Fibroblast of skin of back (primary cell): Measurements from ENCODE around the gene CRELD2. TPM values are rescaled to one million over a fixed set of nuclear protein-coding genes. Genes with fewer than 3 reads are reported as not detected.

ENCODE experiments used
- DNase-seq: peaks from one replicate; pipeline ENCODE4 v3.0.0-alpha.2; 2013
- polyA plus RNA-seq, 2 experiments: library from polyadenylated mRNA; unstranded; fragments of 120-200 nt; gene quantifications; one replicate each; pipeline ENCODE4 v1.2.1, GENCODE V29; 2013; ENCODE audit not compliant: insufficient read length in 2 of 2

Gene CRELD2, protein sequence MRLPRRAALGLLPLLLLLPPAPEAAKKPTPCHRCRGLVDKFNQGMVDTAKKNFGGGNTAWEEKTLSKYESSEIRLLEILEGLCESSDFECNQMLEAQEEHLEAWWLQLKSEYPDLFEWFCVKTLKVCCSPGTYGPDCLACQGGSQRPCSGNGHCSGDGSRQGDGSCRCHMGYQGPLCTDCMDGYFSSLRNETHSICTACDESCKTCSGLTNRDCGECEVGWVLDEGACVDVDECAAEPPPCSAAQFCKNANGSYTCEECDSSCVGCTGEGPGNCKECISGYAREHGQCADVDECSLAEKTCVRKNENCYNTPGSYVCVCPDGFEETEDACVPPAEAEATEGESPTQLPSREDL
- 47.5 TPM for polyA plus RNA-seq (2013, experiment 1 of 2; ENCODE audit: insufficient read length)
- 37.5 TPM for polyA plus RNA-seq (2013, experiment 2 of 2; ENCODE audit: insufficient read length)

DNA sequence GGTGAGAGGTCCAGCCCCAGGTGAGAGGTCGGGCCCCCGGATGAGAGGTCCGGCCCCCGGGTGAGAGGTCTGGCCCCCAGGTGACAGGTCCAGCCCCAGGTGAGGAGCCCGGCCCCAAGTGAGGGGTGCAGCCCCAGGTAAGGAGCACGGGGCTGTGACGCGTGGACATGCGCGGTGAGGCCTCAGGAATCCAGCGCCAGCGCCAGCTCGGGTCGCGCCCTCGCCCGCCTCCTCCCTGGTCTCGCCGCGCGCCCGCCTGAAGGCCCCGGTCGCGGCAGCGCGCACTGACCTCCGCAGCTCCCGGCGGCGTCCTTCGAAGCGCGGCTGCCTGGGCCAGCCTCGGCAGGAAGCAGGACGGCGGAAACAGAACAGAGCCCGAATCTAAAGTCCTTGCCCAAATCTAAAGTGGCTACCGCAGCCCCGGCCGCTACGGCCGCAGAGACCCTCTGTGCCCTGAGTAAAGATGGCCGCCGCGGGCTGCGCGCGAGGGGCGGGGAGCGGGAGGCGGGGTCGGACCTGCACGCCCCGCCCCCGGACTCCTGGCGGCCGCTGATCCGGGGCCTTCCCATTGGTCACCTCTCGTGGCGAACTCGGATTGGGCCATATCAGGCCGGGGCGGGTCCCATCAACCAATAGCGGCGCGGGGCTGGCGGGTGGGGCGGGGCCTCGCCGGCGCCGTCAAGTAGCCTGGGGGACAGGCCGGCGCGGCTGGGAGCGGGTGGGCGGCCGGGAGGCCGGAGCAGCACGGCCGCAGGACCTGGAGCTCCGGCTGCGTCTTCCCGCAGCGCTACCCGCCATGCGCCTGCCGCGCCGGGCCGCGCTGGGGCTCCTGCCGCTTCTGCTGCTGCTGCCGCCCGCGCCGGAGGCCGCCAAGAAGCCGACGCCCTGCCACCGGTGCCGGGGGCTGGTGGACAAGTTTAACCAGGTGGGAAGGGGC is at the start of gene CRELD2, which contains the start of gene ALG12:
Gene CRELD2, plus strand, starts transcription at position 661 of the 937 bp plus-strand sequence. Its CDS starts 136 bp downstream, at position 797.
Gene ALG12, minus strand, starts transcription at position 465 of the 937 bp plus-strand sequence. CDS start 4,673 bp downstream, outside the sequence.
- DNase-seq: peak; percentile 96

DNA sequence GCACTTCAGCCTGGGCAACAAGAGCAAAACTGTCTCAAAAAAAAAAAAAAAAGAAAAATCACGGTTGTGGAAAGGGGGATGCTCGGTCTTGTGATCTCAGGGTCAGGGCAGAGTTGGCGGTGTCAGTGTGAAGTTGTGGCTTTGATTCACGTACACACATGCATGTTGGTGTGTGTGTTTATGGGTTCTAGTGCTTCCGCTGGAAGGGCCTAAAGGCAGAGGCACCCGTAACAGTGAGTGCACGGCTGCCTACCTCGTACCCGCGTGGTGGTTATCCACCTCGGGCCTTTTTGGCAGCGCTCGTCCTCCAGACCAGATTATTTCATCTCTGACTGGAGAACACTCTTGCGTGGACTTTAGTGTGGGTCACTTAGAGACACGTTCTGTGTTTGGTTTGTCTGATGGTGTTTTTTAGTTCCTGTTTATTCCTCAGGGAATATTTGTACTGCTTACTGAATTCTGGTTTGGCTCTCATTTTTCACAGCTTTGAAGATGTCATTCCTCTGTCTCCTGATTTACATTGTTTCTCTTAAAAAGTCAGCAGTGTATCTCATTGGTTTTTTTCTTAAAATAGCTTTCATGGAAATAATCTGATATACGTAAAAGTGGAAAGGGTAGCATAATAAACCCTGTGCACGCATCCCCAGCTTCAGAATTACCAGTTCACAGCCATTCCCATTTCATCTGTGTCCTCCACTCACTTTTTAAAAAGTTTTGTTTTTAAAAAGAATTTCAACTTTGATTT is 49.2 kb upstream of the CRELD2 start:
- no peak for DNase-seq

DNA sequence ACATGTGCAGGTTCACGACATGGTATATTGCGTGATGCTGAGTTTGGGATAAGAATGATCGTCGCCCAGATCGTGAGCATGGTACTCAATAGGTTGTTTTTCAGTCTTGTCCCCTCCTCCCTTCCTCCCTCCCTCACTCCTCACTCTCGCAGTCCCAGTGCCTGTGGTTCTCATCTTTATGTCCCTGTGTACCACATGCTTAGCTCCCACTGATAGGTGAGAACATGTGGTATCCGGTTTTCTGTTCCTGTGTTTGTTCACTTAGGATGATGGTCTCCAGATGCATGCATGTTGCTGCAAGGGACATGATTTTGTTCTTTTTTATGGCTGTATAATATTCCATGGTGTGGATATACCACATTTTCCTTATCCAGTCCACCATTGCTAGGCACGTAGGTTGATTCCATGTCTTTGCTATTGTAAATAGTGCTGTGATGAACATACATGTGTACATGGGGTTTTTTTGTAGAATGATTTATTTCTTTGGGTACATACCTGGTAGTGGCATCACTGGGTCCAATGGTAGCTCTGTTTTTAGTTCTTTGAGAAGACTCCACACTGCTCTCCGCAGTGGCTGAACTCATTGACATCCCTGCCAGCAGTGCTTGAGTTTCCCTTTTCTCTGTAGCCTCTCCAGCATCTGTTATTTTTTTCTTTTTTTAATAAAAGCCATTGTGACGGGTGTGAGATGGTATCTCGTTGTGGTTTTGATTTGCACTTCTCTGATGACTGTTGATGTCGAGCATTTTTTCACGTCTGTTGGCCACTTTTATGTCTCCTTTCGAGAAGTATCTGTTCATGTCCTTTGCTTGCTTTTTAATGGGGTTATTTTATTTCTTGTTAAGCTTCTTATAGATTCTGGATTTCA is 48.4 kb upstream of the CRELD2 start:
- no peak for DNase-seq

DNA sequence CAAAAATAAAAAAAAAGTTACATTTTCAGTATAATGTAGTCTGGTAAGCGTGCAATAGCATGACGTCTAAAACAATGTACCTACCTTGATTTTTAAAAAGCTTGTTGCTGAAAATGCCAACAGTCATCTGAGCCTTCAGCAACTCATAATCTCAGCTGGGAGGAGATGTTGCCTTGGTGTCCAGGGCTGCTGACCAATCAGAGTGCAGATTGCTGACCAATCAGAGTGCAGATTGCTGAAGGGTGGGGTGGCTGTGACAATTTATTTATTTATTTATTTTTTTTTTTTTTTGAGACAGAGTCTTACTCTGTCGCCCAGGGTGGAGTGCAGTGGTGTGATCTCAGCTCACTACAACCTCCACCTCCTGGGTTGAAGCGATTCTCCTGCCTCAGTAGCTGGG is 47.0 kb upstream of the CRELD2 start:
- peak; percentile 30 for DNase-seq

DNA sequence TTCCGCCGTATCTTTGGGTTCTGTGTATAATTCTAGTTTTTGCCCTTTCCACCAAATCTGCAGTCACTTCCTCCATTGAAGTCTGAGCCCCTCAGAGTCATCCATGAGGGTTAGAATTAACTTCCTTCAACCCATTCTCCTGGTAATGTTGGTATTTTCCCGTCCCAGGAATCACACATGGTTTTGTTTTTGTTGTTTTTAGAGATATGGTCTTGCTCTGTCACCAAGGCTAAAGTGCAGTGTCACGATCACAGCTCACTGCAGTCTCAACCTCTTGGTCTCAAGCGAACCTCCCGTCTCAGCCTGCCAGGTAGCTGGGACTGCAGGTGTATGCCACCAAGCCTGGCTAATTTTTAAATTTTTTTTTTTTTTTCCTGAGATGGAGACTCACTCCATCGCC is 46.1 kb upstream of the CRELD2 start:
- DNase-seq: no peak

DNA sequence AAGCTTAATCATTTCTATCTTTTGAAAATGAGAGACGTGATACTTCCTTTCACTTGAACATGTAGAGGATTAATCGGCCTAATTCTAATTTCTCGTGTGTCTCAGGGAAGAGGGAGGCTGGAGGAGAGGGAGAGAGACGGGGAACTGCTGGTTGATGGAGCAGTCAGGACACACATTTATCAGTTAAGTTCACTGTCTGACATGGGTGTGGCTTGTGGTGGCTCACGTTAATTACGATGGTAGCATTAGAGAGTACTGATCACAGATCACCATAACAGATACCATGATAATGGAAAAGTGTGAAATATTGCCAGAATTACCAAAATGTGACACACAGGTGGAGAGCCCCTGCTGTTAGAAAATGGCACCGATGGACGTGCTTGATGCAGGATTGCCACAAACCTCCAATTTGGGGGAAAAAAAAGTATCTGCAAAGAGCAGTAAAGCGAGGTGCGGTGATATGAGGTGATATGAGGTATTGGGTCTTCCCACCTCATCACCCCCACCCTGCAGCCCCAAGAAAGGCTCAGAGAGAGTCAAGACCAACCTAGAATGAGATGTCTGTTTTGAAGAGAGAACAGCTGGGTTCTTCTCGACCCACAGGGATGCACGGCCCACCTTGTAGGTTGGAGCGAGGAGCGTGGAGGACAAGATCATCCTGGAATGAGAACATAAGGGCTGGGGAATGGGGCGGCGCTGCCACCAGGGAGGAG is 45.0 kb upstream of the CRELD2 start:
- DNase-seq: no peak

DNA sequence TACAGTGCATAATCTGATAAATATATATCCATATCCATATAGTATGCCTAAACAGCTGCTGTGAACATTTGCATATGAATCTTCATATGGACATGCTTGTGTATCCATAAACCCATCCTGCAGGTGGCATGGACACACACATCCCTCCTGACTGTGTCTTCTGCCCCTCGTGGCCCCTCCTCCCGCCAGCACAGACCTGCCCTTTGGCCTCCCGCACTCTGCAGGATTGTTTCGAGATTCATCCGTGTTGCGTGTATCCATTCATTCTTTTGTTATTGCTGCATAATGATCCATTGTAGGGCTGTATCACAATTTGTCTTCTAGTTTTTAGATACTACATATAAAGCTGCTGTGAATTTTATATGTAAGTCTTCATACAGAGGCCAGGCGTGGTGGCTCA is 40.8 kb upstream of the CRELD2 start:
- no peak for DNase-seq

DNA sequence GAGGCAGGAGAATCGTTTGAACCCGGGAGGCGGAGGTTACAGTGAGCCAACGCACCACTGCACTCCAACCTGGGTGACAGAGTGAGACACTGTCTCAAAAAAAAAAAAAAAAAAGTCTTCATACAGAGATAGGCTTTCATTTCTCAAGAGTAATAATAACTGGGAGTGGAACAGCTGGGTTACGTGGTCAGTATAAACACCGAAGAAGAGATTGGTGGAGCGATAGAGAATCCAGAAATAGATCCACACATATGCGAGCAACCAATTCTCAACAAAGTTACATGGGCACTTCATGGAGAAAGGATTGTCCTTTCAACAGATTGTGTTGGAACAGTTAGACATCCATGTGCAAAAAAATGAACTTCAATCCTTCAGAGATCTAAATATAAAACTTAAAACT is 40.2 kb upstream of the CRELD2 start:
- DNase-seq: no peak

DNA sequence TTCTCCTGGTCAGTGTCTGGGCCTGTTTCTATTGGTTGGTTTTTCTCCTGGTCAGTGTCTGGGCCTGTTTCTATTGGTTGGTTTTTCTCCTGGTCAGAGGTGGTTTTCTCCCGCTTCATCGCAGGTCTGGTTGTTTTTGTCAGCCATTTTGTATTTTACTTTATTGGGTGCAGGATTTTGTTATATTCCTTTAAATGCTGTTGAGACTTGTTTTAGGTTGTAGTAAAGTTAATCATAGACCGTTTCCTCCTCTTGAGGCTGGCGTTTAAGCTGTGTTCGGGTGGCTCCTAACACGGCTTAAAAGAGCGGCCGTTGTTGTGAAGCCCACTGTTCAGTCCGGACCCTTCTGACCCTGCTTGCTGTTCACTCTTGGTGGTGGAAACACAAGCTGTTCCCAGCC is 38.6 kb upstream of the CRELD2 start:
- DNase-seq: no peak

DNA sequence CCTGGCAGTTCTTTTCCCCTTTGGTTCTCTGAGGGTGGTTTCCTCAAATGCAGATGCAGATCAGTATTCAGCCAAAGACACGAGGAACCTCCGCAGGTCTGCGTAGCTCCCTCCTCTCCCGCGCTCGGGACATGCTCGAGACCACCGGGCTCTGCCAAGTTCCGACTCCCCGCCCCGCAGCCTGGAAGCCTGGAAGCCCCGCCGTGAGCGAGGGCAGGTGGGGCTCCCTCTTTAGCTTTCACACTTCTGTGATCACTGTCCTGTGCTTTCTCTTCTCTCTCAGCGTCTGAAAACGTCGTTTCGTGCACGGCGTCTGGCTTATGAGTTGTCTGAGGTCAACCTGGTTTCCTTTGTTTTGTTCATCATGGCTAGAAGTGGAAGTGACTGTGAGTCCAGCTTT is 38.2 kb upstream of the CRELD2 start:
- DNase-seq: no peak

DNA sequence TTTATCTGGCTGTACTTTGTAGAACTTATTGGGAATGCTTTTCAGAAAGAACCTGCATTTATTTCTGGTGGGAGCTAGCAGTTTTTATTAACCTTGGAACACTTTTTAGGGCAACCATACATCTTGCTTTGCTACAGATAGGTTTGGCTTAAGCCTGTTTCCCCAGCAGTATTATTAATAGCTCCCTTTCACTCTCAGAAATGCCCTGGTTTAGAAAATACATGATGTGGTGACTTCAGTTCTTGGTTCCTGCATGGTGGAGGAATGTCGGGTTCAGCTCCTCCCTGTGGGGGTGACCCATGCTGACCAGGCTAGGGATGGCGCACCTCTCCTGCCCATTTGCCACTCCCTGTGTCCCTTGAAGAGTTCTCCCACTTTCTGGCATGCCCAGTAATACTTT is 36.6 kb upstream of the CRELD2 start:
- DNase-seq: no peak

DNA sequence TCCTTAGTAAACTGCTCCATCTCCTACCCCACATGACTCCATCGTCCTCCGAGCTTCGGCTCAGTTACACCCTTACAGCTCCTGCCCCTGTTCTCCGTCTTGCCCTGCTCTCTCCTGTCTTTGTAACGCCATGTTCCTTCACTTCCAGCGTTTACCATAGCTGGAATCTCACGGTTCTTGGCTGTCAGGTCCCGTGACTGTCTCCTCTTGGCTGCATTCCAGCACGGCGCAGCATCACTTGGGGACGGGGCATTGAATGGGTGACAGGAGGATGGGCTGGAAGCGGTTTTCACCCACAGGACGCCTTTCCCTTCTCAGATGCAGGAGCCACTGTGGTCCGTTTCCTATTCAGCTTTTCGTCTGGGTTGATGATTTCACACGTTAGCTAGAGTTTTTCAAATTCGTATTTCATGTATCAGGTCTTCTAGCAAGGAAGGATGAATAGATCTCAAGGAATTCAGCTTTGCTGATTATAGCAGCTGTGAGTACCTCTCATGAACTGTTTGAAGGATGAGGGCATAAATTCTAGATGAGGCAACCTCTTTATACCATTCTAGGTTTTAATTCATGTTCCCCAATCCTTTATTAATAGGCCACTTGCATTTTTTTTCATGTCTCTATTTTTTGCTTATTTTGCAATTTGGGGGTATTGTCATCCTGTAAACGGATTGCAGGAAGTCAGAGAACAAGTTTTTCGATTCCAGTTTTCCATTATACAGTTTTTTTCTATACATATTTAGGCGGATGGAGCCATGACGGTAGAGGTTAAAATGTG is 35.7 kb upstream of the CRELD2 start:
- peak; percentile 10 for DNase-seq

DNA sequence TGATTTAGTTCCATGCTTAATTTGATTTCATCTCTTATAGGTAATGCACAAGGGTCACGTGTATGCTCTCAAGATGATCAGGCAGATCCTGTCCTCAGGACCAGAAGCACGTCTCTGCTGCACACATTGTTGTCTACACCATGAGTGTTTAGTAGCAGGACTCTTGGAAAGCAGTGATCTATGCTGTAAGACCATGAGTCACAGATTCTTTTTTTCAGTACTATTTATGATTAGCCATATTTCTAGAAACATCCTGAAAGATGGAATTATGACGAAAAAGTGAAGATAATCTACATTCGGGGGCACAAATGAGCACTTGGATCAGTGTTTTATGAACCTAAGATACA is 35.2 kb upstream of the CRELD2 start:
- DNase-seq: no peak

DNA sequence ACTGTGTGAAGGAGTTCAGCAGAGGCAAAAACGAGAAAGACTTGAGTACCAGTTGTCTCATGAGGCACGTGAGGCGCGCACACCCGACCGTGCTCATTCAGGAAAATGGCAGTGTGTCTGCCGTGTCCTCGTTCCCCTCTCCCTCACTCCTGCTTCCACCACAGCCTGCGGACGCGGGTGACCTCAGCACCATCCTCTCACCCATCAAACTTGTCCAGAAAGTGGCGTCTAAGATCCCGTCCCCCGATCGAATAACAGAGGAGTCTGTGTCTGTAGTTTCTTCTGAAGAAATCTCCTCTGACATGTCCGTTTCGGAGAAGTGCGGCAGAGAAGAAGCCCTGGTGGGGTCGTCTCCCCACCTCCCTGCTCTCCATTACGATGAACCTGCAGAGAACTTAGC is 34.4 kb upstream of the CRELD2 start:
- DNase-seq: no peak

DNA sequence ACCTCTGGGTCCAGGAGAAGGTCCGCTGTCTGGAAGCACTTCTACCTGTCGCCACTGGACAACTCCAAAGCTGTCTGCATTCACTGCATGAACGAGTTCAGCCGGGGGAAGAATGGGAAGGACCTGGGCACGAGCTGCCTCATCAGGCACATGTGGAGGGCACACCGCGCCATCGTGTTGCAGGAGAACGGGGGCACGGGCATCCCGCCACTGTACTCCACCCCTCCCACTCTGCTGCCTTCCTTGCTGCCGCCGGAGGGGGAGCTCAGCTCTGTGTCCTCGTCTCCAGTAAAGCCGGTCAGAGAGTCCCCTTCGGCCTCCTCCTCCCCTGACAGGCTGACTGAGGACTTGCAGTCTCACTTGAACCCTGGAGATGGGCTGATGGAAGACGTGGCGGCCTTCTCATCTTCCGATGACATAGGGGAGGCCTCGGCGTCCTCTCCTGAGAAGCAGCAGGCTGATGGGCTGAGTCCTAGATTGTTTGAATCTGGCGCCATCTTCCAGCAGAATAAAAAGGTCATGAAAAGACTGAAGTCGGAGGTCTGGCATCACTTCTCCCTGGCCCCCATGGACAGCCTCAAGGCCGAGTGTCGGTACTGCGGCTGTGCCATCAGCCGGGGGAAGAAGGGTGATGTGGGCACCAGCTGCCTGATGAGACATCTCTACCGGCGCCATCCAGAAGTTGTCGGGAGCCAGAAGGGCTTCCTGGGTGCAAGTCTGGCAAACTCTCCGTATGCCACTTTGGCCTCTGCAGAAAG is 33.8 kb upstream of the CRELD2 start:
- no peak for DNase-seq

DNA sequence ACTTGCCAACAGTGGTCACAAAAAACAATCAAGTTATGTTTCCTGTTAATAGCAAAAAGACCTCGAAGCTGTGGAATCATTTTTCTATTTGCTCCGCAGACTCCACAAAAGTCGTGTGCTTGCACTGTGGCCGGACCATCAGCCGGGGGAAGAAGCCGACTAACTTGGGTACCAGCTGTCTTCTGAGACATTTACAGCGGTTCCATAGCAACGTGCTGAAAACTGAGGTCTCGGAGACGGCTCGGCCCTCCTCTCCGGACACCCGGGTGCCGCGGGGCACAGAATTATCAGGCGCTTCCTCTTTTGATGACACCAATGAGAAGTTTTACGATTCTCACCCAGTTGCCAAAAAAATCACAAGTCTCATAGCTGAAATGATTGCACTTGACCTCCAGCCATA is 33.2 kb upstream of the CRELD2 start:
- no peak for DNase-seq

DNA sequence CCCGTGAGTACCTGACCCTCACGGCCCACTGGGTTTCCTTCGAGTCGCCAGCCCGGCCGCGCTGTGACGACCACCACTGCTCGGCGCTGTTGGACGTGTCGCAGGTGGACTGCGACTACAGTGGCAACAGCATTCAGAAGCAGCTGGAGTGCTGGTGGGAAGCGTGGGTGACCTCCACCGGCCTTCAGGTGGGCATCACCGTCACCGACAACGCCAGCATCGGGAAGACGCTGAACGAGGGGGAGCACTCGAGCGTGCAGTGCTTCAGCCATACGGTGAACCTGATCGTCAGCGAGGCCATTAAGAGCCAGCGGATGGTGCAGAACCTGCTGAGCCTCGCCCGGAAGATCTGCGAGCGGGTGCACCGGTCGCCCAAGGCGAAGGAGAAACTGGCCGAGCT is 32.6 kb upstream of the CRELD2 start:
- no peak for DNase-seq

DNA sequence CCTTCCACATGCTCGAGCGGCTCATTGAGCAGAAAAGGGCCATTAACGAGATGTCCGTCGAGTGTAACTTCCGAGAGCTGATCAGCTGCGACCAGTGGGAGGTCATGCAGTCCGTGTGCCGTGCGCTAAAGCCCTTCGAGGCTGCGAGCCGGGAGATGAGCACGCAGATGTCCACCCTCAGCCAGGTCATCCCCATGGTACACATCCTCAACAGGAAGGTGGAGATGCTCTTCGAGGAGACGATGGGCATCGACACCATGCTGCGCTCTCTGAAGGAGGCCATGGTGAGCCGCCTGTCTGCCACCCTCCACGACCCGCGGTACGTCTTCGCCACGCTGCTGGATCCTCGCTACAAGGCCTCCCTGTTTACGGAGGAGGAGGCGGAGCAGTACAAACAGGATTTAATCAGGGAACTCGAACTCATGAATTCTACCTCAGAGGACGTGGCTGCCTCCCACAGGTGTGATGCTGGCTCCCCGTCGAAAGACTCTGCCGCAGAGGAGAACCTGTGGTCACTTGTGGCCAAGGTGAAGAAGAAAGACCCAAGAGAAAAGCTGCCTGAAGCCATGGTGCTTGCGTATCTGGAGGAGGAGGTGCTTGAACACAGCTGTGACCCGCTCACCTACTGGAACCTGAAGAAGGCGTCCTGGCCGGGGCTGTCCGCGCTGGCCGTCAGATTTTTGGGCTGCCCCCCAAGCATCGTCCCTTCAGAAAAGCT is 31.9 kb upstream of the CRELD2 start:
- no peak for DNase-seq

DNA sequence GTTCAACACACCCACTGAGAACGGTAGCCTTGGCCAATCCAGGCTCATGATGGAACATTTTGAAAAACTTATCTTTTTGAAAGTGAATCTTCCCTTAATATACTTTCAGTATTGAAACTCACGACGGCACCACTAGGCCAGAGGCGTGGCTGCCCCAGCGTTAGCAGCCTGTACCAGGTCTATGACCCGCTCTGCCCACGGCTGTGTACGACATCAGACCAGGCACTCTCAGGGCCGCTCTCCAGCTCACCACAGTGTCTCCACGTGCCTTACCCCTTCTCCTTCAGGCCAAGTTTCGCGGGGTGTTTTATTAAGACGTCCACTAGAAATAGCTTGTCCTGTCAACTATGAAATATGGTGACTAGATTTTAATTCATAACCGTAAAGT is 31.4 kb upstream of the CRELD2 start:
- DNase-seq: no peak
